HG02938 (cell line): Measurements from ENCODE around the gene JUNB.
A peak's percentile ranks its signal among the peaks of the same experiment; 100 is the strongest.

ENCODE experiments used
- ATAC-seq: cut with Tn5 transposase; IDR thresholded peaks from one replicate; pipeline ENCODE4 v1.9.1; 2021; ENCODE audit warnings: mild to moderate bottlenecking, moderate library complexity; ENCODE audit not compliant: unreplicated experiment

The JUNB gene

GRCh38 chr19:12773571-12773970 lies 17.7 kb upstream of the JUNB start:
- ATAC-seq, result no peak

- ATAC-seq, result peak; percentile 1
Measured at GRCh38 chr19:12774588-12775555, 16.4 kb upstream of the JUNB start, which contains the start of gene HOOK2. Gene HOOK2 (minus strand): TSS chr19:12775552. CDS start chr19:12775449, 103 bp downstream.

GRCh38 chr19:12777217-12778016 lies 13.9 kb upstream of the JUNB start:
- no peak for ATAC-seq

- ATAC-seq, result no peak
Measured at GRCh38 chr19:12778017-12778904, 13.0 kb upstream of the JUNB start.

- ATAC-seq, result no peak
Measured at GRCh38 chr19:12778905-12779161, 12.5 kb upstream of the JUNB start.

GRCh38 chr19:12779162-12779993 lies 11.9 kb upstream of the JUNB start:
- ATAC-seq, result no peak

GRCh38 chr19:12782174-12782423 lies 9.2 kb upstream of the JUNB start:
- ATAC-seq, result no peak

GRCh38 chr19:12782424-12783290 lies 8.6 kb upstream of the JUNB start:
- ATAC-seq, result no peak

GRCh38 chr19:12783291-12783848 lies 7.9 kb upstream of the JUNB start:
- no peak for ATAC-seq

- no peak for ATAC-seq
Measured at GRCh38 chr19:12783849-12784393, 7.4 kb upstream of the JUNB start.

- ATAC-seq, result no peak
Measured at GRCh38 chr19:12784394-12784870, 6.9 kb upstream of the JUNB start.

GRCh38 chr19:12784871-12785430 lies 6.3 kb upstream of the JUNB start:
- no peak for ATAC-seq

- ATAC-seq, result no peak
Measured at GRCh38 chr19:12785431-12786031, 5.8 kb upstream of the JUNB start.

GRCh38 chr19:12786141-12786870 lies 5.0 kb upstream of the JUNB start:
- no peak for ATAC-seq

GRCh38 chr19:12786952-12787351 lies 4.3 kb upstream of the JUNB start:
- no peak for ATAC-seq

- ATAC-seq, result no peak
Measured at GRCh38 chr19:12787458-12787857, 3.8 kb upstream of the JUNB start.

GRCh38 chr19:12788042-12788681 lies 3.1 kb upstream of the JUNB start:
- no peak for ATAC-seq
